SK-N-MC (cell line): ENCODE measurements around the gene CDS1.
A peak's percentile ranks its signal among the peaks of the same experiment; 100 is the strongest.

Experiments used
- DNase-seq: peaks from one replicate; pipeline ENCODE4 v3.0.0-alpha.2; 2011; ENCODE audit warnings: low read depth, low spot score
- H3K27ac ChIP-seq: fragments of 200-600 bp; sonication (generic); 2 replicates; pipeline ENCODE4 v1.5.1; 2016; ENCODE audit warnings: mixed run types
- H3K36me3 ChIP-seq: fragments of 200-600 bp; sonication (generic); 2 replicates; pipeline ENCODE4 v1.6.1; 2017; ENCODE audit warnings: antibody characterized with exemption, low read length, mixed read lengths; ENCODE audit not compliant: insufficient read depth
- H3K4me3 ChIP-seq: fragments of 200-600 bp; sonication (generic); 2 replicates; pipeline ENCODE4 v1.5.1; 2016
- H3K9ac ChIP-seq: fragments of 200-600 bp; sonication (generic); 2 replicates; pipeline ENCODE4 v1.8.0; 2017; ENCODE audit warnings: mixed run types, mixed read lengths; ENCODE audit not compliant: insufficient read length
- H3K9me3 ChIP-seq: fragments of 200-600 bp; sonication (generic); 2 replicates; pipeline ENCODE4 v1.6.1; 2017; ENCODE audit warnings: low read depth, mild to moderate bottlenecking, antibody characterized with exemption, low read length, moderate library complexity, mixed read lengths
- EZH2 ChIP-seq: fragments of 200-600 bp; sonication (generic); IDR thresholded peaks from one replicate; pipeline ENCODE4 v1.6.1; 2017; ENCODE audit warnings: antibody characterized with exemption
- FOXP2 ChIP-seq: optimal IDR thresholded peaks from 2 replicates; pipeline ENCODE3; 2011; ENCODE audit warnings: mild to moderate bottlenecking, moderate library complexity; ENCODE audit not compliant: insufficient read depth; ENCODE audit errors: extremely low read length, control extremely low read depth
- POLR2AphosphoS5 ChIP-seq: IDR thresholded peaks from 2 replicates; pipeline ENCODE4 v1.6.1; 2012; ENCODE audit warnings: mild to moderate bottlenecking, low read depth, low read length, borderline replicate concordance

The CDS1 gene

GRCh38 chr4:84569009-84569408 is 13.9 kb upstream of the CDS1 start:
- DNase-seq: no peak
- no peaks in the 10 kb centered on the region for H3K9me3 ChIP-seq
- no peak for TF ChIP-seq POLR2AphosphoS5
- no peak for TF ChIP-seq FOXP2
- no peak for TF ChIP-seq EZH2
- H3K4me3 ChIP-seq: no peak overlapping the region
- no peak overlapping the region for H3K27ac ChIP-seq
- no peak overlapping the region for H3K9ac ChIP-seq
- no peaks in the 10 kb centered on the region for H3K36me3 ChIP-seq

- H3K4me3 ChIP-seq: no peak overlapping the region
- H3K9me3 ChIP-seq: no peaks in the 10 kb centered on the region
- TF ChIP-seq POLR2AphosphoS5 (no peak), EZH2 (no peak), FOXP2 (no peak)
- no peak overlapping the region for H3K9ac ChIP-seq
- no peaks in the 10 kb centered on the region for H3K36me3 ChIP-seq
- DNase-seq: no peak
- no peak overlapping the region for H3K27ac ChIP-seq
These were observed 9.4 kb upstream of the CDS1 start for GRCh38 chr4:84573385-84574068.

- Histone ChIP-seq H3K27ac (no peak overlapping the region), H3K9ac (no peak overlapping the region), H3K9me3 (no peaks in the 10 kb centered on the region)
These were observed 8.7 kb upstream of the CDS1 start for GRCh38 chr4:84574069-84574720.

GRCh38 chr4:84578540-84579402 is 4.2 kb upstream of the CDS1 start:
- Histone ChIP-seq H3K27ac (no peak overlapping the region), H3K9me3 (no peaks in the 10 kb centered on the region), H3K36me3 (no peaks in the 10 kb centered on the region), H3K4me3 (no peak overlapping the region), H3K9ac (peak overlapping the region; percentile 5)
- no peak for DNase-seq
- TF ChIP-seq EZH2: no peak
- no peak for TF ChIP-seq POLR2AphosphoS5
- TF ChIP-seq FOXP2: no peak

More at GRCh38 chr4:84574069-84574720, 8.7 kb upstream of the CDS1 start:
- TF ChIP-seq POLR2AphosphoS5: no peak
- TF ChIP-seq FOXP2: no peak
- no peak for TF ChIP-seq EZH2
- DNase-seq: no peak
- Histone ChIP-seq H3K36me3 (no peaks in the 10 kb centered on the region), H3K4me3 (no peak overlapping the region)

- H3K36me3 ChIP-seq: no peaks in the 10 kb centered on the region
- no peak overlapping the region for H3K27ac ChIP-seq
- H3K9ac ChIP-seq: peak overlapping the region; percentile 5
- no peak for TF ChIP-seq POLR2AphosphoS5
- no peak for TF ChIP-seq FOXP2
- no peak for TF ChIP-seq EZH2
- no peaks in the 10 kb centered on the region for H3K9me3 ChIP-seq
- no peak for DNase-seq
- H3K4me3 ChIP-seq: no peak overlapping the region
These were observed 3.5 kb upstream of the CDS1 start for GRCh38 chr4:84579403-84579776.

GRCh38 chr4:84582302-84582987 is 482 bp upstream of the CDS1 start:
- TF ChIP-seq FOXP2 (peak; percentile 80), POLR2AphosphoS5 (peak; percentile 13; the same call in 1 of the 2 replicates), EZH2 (no peak)
- no peak overlapping the region for H3K9ac ChIP-seq
- no peak overlapping the region for H3K27ac ChIP-seq
- DNase-seq: no peak
- H3K4me3 ChIP-seq: peak overlapping the region; percentile 90
- H3K9me3 ChIP-seq: no peaks in the 10 kb centered on the region
- no peaks in the 10 kb centered on the region for H3K36me3 ChIP-seq

GRCh38 chr4:84583876-84584380 is 1.0 kb downstream of the CDS1 start:
- TF ChIP-seq FOXP2 (no peak), POLR2AphosphoS5 (no peak), EZH2 (no peak)
- H3K36me3 ChIP-seq: no peaks in the 10 kb centered on the region
- DNase-seq: no peak
- no peak overlapping the region for H3K27ac ChIP-seq
- peak overlapping the region; percentile 90 for H3K4me3 ChIP-seq
- no peaks in the 10 kb centered on the region; the same call in 1 of the 2 replicates for H3K9me3 ChIP-seq
- peak overlapping the region; percentile 70 for H3K9ac ChIP-seq

- Histone ChIP-seq H3K4me3 (peak overlapping the region; percentile 90), H3K27ac (no peak overlapping the region), H3K9ac (no peak overlapping the region), H3K9me3 (no peaks in the 10 kb centered on the region; the same call in 1 of the 2 replicates), H3K36me3 (no peaks in the 10 kb centered on the region)
- no peak for DNase-seq
- no peak for TF ChIP-seq FOXP2
- TF ChIP-seq EZH2: no peak
- no peak for TF ChIP-seq POLR2AphosphoS5
These were observed 2.3 kb downstream of the CDS1 start for GRCh38 chr4:84585251-84585650.
